Stimulated activated naive CD4-positive, alpha-beta T cell (primary cell): ENCODE data around the gene PRTN3.
"Not testable (repeated sequence)": the region's sequence is repeated elsewhere in the genome, so short reads cannot be mapped to it uniquely, and the experiment has no call there.

Source experiments
- DNase-seq, 6 experiments: peaks; one replicate each; lab custom pipeline; 2025; lab: John Stamatoyannopoulos, UW

PRTN3 gene

DNA sequence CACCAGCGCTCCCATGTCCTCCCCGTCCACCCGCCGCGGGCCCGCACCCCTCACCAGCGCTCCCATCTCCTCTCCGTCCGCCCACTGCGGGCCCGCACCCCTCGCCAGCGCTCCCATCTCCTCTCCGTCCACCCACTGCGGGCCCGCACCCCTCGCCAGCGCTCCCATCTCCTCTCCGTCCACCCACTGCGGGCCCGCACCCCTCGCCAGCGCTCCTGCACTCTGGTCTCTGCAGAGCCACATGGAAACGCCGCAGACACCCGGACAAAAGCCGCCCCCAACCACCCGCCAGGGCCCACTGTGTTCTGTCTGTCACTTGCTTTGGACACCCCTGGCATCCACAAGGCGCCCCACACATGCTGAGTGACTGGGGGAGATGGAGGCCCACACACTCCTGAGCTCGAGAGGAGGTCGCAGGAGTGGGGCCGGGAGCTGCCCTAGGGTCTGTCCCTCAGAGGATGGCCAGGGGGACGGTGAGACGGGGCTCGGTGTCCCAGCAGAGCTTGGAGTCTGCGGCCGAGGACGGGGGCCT, 26.0 kb downstream of the PRTN3 start:
- no peak for DNase-seq

DNA sequence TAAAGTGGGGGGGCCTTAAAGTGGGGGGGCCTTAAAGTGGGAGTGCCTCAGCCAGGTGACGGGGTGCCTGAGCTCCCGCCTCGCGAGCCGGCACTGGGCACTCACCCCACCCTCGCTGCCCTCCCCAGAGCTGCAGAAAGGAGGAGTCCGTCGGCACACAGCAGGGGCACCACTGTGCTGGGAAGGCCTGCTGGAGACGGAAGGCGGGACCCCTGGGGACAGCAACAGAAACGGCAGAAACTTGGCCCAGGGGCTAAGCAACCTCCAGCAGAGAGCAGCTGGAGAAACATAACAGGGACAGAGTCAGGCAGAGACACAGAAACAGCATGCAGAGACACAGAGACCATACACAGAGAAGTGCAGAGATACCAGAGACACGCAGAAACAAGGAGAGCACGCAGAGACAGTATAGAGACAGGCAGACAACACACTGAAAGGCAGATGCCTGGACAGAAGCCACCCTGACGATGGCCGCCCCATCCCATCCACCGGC, 26.5 kb downstream of the PRTN3 start:
- no peak for DNase-seq

DNA sequence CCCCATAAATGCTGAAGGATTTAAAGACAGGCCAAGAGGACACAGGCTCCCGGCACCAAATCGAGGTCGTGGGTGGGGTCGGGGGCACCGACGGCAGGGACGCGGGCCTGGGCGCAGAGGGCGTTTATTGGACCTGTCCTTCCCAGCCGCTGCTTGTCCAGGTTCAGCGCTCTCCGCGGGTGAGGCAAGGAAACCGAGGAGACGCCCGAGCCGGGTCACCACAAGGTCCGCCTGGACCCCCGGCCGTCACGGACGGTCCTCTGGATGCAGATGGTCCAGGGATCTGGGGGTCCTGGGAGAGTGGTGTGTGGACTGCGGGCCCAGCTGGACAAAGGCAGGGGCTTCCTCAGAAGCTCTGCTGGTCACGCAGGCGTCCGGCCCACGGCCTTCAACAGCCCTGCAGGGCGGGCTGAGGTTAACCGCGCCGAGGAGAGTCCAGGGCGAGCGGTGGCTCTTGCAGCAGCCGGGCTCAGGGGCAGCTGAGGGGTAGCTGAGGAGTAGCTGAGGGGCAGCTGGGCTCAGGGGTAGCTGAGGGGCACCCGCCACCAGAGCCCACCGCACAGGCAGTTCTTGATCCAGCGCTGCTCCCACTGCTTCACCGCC, 27.2 kb downstream of the PRTN3 start:
- no peak for DNase-seq

DNA sequence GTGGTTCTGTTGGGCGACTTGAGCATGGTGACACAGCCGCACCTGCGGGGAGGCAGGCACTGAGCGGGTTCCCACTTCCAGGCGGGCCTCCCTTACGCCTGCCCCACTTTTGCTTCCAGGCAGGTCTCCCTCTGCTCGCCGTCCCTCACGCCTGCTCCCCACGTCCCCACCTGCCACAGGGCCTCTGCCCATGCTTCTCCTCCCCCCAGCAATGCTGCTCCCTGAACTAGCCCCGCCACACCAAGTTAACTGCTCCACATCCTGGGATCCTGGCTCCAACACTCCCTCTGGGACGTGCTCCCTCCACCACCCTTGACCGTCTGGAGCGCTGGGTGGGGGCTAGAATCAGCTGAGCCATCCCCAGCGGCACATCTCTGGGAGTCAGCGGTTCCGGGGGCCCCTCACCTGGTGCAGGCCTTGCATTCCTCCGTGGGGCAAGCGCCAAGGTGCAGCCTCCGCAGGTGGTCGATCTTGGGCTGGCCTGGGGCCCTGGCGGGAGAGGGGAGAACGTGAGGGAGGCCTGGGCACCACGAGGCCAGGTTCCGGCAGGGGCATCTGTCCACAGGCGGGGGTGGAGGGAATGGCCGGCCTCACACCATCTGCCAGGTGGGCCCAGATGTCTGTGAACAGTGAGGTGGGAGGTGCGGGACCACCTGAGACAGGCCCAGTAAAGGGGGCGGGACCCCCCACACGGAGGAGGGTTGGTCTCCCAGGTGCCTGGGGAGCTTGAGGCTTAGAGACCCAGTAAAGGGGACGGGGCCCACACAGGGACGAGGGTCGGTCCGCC, 27.9 kb downstream of the PRTN3 start:
- no peak for DNase-seq

DNA sequence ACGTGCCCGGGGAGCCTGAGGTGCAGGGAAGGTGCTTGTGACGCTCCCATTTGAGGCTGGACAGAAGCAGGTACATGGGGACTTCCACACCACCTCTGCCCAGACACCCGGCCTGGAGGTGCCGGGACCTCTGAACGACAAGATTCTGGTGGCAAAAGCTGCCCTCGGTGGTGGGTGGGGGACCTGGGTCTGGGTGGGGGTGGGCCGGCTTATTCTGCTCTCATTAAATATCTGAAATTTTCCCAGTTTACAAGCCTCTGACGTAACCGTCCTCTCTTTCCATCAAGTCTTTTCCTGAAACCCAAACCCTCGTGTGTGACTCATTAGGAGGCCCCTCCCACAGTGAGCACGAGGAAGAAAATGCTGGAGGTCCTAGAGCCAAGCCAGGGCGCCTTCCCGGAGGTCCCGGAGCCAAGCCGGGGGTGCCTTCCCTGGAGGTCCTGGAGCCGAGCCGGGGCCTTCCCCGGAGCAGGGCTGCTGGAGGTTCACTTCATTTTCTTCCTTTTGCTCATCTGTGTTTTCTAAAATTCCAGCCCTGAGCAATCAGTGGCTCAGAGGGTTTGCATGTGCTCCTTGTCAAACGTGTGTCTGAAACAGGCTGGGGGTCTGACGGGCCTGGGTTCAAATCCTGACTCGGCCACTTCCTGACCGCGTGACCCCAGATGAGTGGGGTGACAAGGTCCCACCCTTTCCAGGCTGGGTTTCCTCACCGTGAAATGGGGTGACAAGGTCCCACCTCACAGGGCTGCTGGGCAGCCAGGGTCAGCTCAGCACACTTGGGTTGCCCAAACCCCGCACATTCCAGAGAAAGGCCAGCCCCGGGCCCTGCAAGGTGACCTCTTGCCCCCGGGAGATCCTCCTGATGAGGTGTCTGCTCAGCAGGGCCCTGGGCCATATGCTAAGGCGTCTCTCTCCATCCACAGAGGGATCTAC, 28.7 kb downstream of the PRTN3 start:
- DNase-seq, result no peak

DNA sequence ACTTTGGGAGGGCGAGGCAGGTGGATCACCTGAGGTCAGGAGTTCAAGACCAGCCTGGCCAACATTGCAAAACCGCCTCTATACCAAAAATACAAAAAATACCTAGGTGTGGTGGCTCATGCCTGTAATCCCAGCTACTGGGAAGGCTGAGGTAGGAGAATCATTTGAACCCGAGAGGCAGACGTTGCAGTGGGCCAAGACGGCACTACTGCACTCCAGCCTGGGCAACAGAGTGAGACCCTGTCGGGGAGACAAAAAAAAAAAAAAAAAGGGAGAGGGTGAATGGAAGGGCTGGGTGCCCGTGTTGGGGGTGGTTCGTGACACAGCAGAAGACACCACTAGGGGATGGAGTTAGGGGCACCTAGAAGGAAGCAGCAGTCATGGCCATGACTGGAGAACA, 29.5 kb downstream of the PRTN3 start:
- no peak for DNase-seq

DNA sequence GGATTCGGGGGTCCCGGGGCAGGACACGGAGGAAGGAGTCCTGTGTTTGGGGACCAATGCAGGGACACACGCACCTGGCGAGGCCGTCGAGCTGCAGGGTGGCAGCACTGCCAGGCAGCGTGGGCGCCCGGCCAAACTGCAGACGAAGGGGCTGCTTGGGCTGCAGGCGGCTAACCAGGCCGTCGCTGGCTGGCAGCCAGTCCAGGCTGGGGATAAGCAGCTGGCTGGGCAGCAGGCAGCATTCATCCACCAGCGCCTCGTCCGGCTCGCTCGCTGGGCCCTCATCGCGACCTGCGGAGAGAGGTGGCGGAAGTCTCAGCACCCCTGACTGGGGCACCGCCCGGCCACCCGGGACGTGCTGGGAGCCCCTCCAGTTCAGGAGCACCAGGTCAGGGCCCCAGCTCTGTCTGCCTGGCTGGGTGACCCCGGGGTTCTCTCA, 30.2 kb downstream of the PRTN3 start:
- DNase-seq, result no peak

DNA sequence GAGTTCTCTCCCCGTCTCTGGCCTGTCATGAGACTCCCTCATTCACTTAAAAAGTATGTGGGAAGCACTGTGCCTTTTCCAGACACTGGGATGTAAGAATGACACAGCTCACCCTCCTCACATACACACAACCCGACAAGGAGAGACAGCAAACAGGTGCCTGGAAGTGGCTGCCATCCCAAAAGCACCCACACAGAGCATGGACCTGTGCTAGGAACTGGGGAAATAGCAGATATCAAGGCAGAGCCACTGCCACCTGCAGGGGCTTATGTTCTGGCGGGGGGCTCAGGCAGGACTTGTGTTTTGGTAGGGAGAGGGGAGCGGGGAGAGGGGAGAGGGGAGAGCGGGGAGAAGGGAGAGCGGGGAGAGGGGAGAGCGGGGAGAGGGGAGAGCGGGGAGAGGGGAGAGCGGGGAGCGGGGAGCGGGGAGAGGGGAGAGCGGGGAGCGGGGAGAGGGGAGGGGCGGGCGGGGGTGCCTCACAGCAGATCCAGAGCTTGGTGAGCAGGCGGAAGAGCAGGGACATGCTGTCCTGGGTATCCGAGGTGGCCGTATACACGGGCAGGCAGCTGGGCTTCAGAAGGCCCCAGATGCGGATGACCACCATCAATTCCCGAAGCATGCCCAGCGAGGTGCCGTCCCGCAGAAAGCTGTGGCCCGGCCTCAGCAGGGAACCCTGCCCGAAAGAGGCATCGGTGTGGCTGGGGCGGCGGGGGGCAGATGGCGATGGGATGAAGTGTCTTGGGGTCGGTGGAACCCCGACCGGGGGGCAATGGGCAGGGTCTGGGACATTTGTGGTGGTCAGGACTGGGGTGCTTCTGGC, 30.9 kb downstream of the PRTN3 start:
- DNase-seq, result peak in 4 of 6 experiments; percentile 13 to 67 (median 42)

DNA sequence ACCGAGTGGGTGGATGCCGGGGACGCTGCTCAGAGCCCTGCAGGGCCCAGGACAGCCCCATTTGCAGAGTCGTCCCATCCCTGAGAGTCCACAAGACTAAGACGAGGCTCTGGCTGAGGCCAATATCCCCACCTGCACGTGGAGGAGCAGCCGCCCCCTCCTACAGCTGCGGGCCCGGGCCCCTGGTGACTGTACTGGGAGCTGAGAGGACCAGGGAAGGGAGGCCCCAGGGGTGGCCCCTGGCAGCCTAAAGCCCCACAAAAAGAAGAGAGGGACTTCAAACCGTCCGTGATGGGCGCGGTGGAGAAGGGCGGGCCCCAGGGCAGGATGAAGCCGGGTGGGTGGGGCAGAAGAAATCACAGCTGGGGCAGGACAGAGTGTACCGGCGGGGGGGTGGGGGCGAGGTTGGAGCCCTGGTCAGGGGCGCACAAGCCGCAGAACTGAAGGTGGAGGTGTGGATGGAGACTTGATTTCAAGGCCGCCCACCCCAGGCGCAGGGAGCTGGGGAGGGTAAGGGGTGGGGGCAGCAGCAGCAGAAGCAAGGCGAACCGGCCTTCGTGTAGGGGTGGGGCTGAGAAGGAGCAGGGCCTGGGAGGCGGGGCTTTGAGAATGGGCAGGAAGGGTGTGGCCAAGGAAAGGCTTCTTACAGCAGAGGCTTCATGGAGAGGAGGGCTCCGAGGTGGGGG, 31.6 kb downstream of the PRTN3 start:
- peak; percentile 54 to 90 (median 78) for DNase-seq

DNA sequence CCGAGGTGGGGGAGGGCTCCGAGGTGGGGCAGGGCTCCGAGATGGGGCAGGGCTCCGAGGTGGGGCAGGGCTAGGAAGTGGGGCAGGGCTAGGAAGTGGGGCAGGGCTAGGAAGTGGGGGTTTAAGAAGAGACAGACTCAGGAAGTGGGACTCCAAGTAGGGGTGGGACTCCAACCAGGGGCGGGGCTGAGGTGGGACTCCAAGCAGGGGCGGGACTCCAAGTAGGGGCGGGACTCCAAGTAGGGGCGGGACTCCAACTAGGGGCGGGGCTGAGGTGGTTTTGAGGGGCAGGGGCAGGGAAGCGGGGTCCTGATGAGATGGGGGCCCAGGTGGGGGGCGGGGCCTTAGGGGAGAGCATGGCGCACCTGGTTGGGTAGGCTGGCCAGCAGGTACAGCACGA, 32.3 kb downstream of the PRTN3 start:
- peak; percentile 62 to 88 (median 70) for DNase-seq

DNA sequence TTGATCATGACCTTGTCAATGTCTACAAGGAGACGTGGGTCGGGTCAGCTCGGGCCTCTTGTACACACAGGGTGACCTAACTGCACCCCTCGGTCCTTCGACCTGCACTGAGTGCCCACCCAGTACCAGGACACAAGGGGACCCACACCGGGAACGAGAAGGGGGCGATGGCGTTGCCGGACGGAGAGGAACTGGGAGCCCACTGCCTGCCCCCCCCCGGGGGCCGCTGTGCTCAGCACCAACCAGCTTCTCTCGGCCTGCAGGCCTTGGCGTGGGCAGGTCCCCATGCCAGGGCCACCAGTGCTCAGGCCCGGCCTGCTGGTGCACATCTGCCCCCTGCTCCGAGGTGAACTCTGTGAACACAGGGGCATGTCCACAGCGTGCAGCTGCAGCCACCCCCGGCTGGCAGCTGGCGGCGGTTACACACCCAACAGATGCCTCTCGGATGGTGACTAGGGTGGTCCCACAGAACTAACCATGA, 32.8 kb downstream of the PRTN3 start:
- DNase-seq, result no peak

DNA sequence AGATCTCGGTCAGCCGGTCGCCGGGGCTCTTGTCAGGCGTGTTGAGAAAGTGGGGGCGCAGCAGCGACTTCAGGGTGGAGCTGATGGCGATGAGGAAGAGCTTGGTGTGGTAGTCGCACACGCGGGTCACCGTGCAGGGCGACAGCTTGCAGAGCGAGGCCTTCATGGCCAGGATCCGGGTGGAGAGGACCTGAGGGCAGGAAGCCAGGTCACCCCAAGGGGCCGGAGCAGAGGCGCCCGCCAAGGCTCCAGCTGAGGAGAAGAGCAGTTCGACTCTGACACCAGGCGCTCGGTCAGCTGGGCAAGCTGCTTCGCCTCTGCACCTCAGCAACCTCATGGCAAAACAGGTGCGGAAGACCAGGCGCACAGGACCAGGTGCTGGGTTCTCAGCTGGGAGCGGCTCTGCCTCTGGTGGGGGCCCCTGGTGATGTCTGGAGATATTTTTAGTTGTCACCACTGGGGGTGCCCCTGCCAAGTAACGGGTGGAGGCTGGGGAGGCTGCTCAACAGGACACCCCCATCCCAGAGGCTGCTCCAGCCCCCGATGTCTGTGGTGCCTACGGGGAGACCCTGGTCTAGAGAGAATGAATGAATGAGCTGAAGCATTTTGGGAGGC, 34.6 kb downstream of the PRTN3 start:
- no peak for DNase-seq

DNA sequence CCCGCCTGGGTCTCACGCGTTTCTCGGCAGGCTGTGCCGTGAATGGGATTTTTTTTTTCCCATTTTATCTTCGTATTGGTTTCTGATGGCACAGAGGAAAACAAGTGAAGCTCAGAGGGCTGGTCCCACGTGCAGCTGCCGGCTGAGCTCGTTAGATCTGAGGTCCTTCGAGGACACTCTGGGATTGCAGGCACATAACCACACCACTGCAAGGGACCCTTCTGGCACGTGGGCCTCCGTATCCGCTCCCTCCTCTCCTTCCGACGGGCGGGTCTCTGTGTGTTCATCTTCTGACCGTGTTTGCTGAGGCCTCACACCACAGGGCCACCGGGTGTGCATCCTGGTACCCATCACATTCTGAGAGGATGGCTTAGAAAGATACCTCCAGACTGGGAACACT, 35.3 kb downstream of the PRTN3 start:
- no peak for DNase-seq

DNA sequence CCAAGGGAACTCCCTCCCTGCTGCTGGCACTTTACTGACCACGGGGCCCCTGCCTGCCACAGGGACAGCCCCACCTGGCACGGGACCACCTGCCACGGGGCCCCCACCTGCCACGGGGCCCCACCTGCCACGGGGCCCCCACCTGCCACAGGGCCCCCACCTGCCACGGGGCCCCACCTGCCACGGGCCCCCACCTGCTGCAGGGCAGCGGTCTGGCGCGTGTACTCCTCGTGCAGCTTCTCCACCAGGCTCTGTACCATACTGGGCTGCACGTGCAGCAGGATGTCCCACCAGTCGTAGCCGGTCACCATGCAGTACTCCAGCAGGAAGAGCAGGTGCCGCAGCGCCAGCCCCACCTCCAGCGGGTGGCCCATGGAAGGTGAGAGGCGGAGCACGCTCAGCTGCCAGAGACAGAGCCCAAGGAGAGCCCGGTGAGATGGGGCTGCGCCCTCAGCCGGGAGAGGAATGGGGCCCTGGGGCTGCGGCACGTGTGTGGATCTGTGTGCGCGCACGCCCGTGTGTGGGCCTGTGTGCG, 36.0 kb downstream of the PRTN3 start:
- no peak for DNase-seq

DNA sequence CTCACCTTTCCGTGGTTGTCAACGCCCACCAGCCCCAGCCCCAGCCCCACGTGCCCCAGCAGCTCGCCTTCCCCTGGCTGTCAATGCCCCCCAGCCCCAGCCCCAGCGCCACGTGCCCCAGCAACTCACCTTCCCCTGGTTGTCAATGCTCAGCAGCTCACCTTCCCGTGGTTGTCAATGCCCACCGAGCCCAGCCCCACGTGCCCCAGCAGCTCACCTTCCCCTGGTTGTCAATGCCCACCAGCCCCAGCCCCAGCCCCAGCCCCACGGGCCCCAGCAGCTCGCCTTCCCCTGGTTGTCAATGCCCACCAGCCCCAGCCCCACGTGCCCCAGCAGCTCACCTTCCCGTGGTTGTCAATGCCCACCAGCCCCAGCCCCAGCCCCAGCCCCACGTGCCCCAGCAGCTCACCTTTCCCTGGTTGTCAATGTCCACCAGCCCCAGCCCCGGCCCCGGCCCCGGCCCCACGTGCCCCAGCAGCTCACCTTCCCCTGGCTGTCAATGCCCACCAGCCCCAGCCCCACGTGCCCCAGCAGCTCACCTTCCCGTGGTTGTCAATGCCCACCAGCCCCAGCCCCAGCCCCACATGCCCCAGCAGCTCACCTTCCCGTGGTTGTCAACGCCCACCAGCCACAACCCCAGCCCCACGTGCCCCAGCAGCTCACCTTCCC, 37.3 kb downstream of the PRTN3 start:
- DNase-seq, result not testable (repeated sequence)

DNA sequence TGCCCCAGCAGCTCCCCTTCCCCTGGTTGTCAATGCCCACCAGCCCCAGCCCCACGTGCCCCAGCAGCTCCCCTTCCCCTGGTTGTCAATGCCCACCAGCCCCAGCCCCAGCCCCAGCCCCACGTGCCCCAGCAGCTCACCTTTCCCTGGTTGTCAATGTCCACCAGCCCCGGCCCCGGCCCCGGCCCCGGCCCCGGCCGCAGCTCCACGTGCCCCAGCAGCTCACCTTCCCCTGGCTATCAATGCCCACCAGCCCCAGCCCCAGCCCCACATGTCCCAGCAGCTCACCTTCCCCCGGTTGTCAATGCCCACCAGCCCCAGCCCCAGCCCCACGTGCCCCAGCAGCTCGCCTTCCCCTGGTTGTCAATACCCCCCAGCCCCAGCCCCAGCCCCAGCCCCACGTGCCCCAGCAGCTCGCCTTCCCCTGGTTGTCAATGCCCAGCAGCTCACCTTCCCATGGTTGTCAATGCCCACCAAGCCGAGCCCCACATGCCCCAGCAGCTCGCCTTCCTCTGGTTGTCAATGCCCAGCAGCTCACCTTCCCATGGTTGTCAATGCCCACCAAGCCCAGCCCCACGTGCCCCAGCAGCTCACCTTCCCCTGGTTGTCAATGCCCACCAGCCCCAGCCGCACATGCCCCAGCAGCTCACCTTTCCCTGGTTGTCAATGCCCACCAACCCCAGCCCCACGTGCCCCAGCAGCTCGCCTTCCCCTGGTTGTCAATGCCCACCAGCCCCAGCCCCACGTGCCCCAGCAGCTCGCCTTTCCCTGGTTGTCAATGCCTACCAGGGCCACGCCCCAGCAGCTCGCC, 38.2 kb downstream of the PRTN3 start:
- not testable (repeated sequence) for DNase-seq

DNA sequence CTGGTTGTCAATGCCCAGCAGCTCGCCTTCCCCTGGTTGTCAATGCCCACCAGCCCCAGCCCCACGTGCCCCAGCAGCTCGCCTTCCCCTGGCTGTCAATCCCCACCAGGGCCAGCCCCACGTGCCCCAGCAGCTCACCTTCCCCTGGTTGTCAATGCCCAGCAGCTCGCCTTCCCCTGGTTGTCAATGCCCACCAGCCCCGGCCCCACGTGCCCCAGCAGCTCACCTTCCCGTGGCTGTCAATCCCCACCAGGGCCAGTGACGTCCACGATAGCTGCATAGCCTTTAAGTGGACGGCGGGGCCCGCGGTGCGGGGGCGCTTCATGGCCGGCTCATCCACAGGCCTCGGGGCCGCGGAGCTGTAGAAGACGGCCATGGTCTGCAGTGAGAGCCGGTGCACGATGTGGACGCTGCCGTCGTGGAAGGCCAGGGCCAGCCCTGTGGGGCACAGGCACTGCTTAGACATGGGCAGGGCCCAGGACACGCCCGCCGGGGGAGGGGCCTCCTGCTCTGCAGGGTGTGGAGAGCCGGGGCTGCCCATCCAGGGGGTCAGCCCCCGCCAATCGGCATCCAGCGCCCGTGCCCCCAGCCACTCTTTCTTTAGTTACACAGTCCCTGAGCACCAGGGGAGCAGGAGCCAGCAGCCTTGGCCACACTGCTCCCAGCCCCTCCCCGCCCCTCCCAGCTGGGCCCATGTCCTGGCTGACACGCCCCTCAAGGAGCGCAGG, 39.1 kb downstream of the PRTN3 start:
- DNase-seq, result no peak
